ENCODE data around the gene SH2D4B. TPM values are rescaled to one million over a fixed set of nuclear protein-coding genes. Genes with fewer than 3 reads are reported as not detected.
"Not testable (repeated sequence)": the region's sequence is repeated elsewhere in the genome, so short reads cannot be mapped to it uniquely, and the experiment has no call there.

SH2D4B gene
- total RNA-seq, 1 experiment from 2014 or later = not detected

DNA sequence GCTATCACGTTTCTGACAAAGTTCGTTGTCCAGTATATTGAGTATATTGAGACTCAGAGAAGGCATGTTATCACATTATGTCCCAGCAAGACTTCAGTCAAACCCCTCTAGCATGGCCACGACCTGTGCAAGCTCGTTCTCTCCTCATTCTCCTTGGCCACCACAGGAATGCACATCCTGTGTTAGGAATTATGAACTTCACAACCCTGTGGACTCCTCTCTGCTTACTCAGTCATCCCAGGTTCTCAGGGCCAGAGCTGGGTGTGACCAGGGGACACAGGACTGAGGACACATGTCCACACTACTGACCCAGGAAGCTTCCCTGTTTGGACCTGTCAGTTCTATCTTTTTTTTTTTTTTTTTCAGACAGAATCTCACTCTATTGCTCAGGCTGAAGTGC is 4.4 kb downstream of the SH2D4B start:
- TF ChIP-seq EZH2phosphoT487 (IDR thresholded peaks at IDR 0.05; ENCODE audit: borderline replicate concordance, low read length) = no peak
- TF ChIP-seq, protein P1, sequence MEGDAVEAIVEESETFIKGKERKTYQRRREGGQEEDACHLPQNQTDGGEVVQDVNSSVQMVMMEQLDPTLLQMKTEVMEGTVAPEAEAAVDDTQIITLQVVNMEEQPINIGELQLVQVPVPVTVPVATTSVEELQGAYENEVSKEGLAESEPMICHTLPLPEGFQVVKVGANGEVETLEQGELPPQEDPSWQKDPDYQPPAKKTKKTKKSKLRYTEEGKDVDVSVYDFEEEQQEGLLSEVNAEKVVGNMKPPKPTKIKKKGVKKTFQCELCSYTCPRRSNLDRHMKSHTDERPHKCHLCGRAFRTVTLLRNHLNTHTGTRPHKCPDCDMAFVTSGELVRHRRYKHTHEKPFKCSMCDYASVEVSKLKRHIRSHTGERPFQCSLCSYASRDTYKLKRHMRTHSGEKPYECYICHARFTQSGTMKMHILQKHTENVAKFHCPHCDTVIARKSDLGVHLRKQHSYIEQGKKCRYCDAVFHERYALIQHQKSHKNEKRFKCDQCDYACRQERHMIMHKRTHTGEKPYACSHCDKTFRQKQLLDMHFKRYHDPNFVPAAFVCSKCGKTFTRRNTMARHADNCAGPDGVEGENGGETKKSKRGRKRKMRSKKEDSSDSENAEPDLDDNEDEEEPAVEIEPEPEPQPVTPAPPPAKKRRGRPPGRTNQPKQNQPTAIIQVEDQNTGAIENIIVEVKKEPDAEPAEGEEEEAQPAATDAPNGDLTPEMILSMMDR (conservative IDR thresholded peaks at IDR 0.05; ENCODE audit: low read depth, low read length) = no peak
- no peak for TF ChIP-seq EZH2 (IDR thresholded peaks at IDR 0.05; ENCODE audit: low read length, unreplicated experiment)
- Histone ChIP-seq H3K9me3 (ENCODE audit: low read length) (no peaks in the 10 kb centered on the region), H3K79me2 (ENCODE audit: low read length) (no peaks in the 10 kb centered on the region), H3K27ac (ENCODE audit: low read length) (no peak overlapping the region), H3K9me2 (replicated peaks; ENCODE audit: low read length) (no peaks in the 10 kb centered on the region), H2AFZ (ENCODE audit: low read length) (no peak overlapping the region), H3K4me3 (ENCODE audit: low read length) (no peak overlapping the region), H3F3A (ENCODE audit: low read length, unreplicated experiment) (no peaks in the 10 kb centered on the region), H3K4me1 (ENCODE audit: insufficient read depth, low read length) (no peaks in the 10 kb centered on the region), H3K36me3 (ENCODE audit: low read depth, low read length) (no peaks in the 10 kb centered on the region), H3K27me3 (ENCODE audit: low read length) (no peaks in the 10 kb centered on the region), H4K20me1 (ENCODE audit: low read length) (no peaks in the 10 kb centered on the region), H3K9ac (ENCODE audit: low read length) (no peak overlapping the region), H3K4me2 (ENCODE audit: low read length) (no peak overlapping the region)
- CTCF ChIA-PET = no interaction called here
- intact Hi-C loops (cut with micrococcal nuclease) = no loop called here
- DNase-seq = no peak
- no TSS peak for BruUV-seq (replicated peaks)
- POLR2A ChIA-PET (ENCODE audit: unreplicated experiment) = no interaction called here
- no peak for ATAC-seq

DNA sequence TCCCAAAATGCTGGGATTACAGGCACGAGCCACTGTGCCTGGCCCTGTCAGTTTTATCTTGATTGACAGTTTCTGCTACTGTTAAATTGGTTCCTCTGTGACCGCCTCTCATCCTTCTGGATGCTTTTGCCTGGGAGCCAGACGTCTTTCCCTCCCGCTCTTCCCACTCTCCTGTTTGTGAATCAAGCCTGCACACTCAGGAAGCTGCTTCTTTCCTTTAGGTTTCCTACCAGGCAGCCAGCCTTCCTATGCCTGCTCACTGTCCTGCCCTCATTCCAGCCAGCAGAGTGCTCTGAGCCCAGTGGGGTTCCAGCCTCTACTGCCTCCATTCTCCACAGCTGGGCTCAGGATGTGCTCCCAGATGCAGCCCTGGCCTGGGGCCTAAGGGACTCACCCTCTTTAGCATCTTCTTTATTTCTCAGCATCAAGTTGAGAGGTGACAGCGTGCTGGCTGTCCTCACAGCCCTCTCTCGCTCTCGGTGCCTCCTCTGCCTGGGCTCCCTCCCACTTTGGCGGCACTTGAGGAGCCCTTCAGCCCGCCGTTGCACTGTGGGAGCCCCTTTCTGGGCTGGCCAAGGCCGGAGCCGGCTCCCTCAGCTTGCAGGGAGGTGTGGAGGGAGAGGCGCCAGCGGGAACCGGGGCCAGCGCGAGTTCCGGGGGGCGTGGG is 5.1 kb downstream of the SH2D4B start:
- Histone ChIP-seq H3F3A (ENCODE audit: low read length, unreplicated experiment) (no peaks in the 10 kb centered on the region), H3K4me3 (ENCODE audit: low read length) (no peak overlapping the region), H3K27ac (ENCODE audit: low read length) (no peak overlapping the region), H3K4me2 (ENCODE audit: low read length) (no peak overlapping the region), H3K27me3 (ENCODE audit: low read length) (no peaks in the 10 kb centered on the region), H2AFZ (ENCODE audit: low read length) (no peak overlapping the region), H3K79me2 (ENCODE audit: low read length) (no peaks in the 10 kb centered on the region), H3K9me2 (replicated peaks; ENCODE audit: low read length) (no peaks in the 10 kb centered on the region), H3K4me1 (ENCODE audit: insufficient read depth, low read length) (no peaks in the 10 kb centered on the region), H3K9me3 (ENCODE audit: low read length) (no peaks in the 10 kb centered on the region), H3K36me3 (ENCODE audit: low read depth, low read length) (no peaks in the 10 kb centered on the region), H3K9ac (ENCODE audit: low read length) (no peak overlapping the region), H4K20me1 (ENCODE audit: low read length) (no peaks in the 10 kb centered on the region)
- CTCF ChIA-PET = no interaction called here
- no TSS peak for BruUV-seq (replicated peaks)
- POLR2A ChIA-PET (ENCODE audit: unreplicated experiment) = no interaction called here
- no peak for DNase-seq
- intact Hi-C loops (cut with micrococcal nuclease) = no loop called here
- ATAC-seq = no peak
- TF ChIP-seq EZH2phosphoT487 (IDR thresholded peaks at IDR 0.05; ENCODE audit: borderline replicate concordance, low read length) = no peak
- TF ChIP-seq, protein P1 (conservative IDR thresholded peaks at IDR 0.05; ENCODE audit: low read depth, low read length) = no peak
- TF ChIP-seq EZH2 (IDR thresholded peaks at IDR 0.05; ENCODE audit: low read length, unreplicated experiment) = no peak

DNA sequence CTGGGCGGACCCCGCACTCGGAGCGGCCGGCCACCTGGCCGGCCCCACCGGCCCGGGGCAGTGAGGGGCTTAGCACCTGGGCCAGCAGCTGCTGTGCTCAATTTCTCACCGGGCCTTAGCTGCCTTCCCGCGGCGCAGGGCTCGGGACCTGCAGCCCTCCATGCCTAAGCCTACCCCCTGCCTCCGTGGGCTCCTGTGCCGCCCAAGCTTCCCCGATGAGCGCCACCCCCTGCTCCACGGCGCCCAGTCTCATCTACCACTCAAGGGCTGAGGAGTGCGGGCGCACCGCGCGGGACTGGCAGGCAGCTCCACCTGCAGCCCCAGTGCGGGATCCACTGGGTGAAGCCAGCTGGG is 5.6 kb downstream of the SH2D4B start:
- H3K4me3 ChIP-seq (ENCODE audit: low read length); ATAC-seq; H3K4me2 ChIP-seq (ENCODE audit: low read length); DNase-seq; H3K27ac ChIP-seq (ENCODE audit: low read length); H3K9ac ChIP-seq (ENCODE audit: low read length); CTCF ChIA-PET; H3K79me2 ChIP-seq (ENCODE audit: low read length); BruUV-seq (replicated peaks); H3F3A ChIP-seq (ENCODE audit: low read length, unreplicated experiment); H3K36me3 ChIP-seq (ENCODE audit: low read depth, low read length); H3K9me2 ChIP-seq (replicated peaks; ENCODE audit: low read length); H3K27me3 ChIP-seq (ENCODE audit: low read length); H4K20me1 ChIP-seq (ENCODE audit: low read length); intact Hi-C loops (cut with micrococcal nuclease); POLR2A ChIA-PET (ENCODE audit: unreplicated experiment); H2AFZ ChIP-seq (ENCODE audit: low read length); H3K4me1 ChIP-seq (ENCODE audit: insufficient read depth, low read length); H3K9me3 ChIP-seq (ENCODE audit: low read length): not testable (repeated sequence)

Measured in PC-3 (cell line).